IPS-NIHi7 (cell line): ENCODE results near the gene KRT4.
"Not testable (repeated sequence)": the region's sequence is repeated elsewhere in the genome, so short reads cannot be mapped to it uniquely, and the experiment has no call there.

Source experiments
- DNase-seq: peaks from one replicate; pipeline ENCODE4 v3.0.0; 2012; ENCODE audit warnings: mixed read lengths; ENCODE audit errors: extremely low spot score

KRT4 gene

GRCh38 chr12:52807544-52808470 is 6.1 kb downstream of the KRT4 start:
- DNase-seq: no peak

DNA sequence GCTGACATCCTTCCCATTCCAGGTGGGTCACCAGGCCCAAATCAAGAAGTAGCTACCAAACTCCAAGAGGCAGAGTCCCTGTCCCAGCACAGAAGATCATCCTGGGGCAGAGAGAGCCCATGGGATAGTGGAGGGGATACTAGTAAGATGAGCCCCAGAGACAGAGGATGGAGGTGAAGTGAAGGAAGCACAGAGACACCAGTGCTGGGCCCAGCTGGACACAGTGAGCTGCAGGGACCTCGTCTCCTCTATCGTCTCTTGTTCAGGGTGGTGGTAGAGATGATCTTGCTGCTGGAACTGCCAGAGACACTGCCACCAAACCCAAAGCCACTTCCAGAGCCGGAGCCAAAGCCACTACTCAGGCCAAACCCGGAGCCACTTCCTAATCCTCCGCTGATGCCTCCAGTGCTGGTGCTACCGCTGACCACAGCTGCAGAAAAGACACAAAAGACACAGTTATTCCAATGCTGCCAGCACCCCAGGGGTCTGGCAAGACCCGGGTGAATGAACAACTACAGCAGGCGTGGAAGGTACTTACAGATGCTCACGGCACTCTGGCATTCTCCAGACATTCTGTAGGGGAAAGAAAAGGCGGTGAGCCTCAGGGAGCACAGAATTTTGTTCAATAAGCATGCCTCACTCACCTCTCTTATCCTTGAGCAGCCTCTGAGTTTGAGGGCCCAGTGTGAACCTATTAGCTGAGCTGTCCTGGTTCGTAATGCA is 6.9 kb downstream of the KRT4 start:
- DNase-seq: no peak

- no peak for DNase-seq
These were observed 7.6 kb downstream of the KRT4 start for GRCh38 chr12:52806169-52806811.

DNA sequence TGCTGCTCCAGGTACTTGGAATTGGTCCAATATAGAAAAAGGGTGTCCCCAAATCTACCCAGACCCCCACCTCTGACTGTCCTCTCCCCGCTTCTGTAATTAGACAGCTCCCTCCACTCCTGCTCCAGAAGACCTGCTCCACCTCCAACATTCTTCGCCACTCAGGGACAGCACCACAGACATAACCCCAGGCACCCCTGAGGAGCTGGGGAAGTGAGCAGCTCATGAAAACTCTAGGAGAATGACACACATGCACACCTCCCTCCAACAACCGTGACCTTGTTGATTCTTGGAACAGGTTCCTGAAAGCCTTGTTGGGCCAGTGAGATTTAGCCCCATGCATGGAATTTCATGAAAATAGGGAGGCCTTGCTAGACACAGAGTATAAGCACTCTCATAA is 8.2 kb downstream of the KRT4 start:
- DNase-seq: no peak

- peak; percentile 84 for DNase-seq
These were observed 8.9 kb downstream of the KRT4 start for GRCh38 chr12:52805000-52805399.

DNA sequence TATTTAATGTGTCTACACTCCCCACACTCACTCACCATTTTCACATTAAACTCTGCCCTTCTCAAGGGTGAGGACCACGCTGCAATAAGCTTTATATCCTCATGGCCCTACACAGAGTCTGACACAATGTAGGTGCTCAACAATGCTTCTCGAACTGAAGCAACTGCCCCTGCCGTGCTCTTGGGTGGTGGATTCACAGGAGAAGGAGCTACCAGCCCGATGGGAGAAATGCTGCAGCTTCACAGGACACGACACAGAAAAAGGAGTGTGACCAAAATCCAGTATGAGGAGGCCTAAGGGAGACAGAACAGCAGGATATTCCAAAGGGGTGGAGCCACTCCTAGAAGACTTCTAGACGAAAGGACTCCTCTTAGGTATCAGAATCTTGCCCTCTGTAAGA is 11.5 kb downstream of the KRT4 start:
- no peak for DNase-seq

DNA sequence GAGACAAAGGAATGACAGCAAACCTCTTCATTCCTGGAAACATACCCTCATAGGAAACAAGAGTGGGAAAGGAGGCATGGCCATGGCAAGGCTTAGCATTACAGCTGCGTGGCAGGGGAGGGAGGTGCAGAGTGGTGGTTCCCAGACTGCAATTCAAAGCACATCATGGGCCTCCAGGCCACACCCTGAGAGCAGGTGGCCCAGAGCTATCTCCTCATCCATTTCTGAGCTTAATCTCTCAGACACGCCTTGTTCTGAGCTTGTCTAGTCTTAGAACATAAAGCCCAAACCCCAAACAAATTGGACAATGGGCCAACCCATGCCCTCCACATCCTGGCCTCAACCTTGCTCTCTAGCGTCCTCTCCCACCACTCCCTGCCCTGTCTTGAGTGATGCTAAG is 12.1 kb downstream of the KRT4 start:
- DNase-seq: no peak

DNA sequence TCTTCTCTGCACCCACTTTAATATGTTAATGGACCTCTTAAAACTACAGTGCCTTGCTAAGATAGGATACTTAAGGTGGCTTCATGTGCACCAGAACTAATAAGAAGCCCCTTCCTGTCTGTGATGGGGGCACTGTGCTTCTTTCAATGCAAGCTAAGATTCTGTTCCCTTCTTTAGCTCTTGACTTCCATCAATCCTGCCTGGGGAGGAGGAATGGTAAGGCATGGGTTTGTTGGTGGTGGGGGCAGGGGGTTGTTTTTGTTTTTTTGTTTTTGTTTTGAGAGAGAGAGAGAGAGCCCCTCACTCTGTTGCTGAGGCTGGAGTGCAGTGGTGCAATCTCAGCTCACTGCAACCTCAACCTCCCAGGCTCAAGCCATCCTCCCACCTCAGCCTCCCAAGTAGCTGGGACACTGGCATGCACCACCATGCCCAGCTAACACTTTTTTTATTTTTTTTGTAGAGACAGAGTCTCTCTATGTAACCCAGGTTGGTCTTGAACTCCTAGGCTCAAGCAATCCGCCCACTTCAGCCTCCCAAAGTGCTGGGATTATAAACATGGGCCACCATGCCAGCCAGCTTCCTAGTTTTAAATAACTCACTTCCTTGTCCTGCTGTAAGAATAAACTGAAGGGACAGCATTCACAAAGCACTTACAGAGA is 13.5 kb downstream of the KRT4 start:
- no peak for DNase-seq

DNA sequence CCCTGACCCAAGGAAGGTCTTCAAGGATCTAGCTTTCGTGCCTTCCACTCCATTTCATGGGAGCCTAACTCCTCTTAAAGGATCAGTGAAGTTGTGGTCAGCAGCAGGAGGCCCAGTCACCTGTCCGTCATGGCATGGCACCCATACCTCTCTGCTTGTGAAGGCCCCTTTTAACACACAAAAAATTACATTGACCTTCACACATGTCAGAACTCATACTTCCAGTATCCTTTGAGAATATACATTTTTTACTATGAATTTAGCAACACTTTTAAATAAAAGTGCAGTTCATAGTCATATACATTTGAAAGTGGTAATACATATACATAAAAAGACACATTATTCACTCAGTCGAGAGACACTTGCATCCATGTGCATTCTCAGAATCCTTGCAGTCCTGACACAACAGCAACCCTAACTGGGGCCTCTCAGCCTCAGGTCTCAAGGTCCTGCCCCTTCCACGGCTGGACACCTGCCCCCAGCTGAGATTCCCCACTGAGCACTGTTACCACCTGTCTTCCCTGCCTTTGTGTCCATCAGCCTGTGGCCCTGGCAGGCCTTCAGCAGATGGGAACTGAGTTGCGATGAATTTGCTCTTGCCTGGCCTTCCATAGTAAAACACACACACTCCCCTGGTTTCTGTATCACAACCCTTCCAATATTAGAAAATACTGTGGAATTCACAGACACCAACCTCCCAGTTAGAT is 14.3 kb downstream of the KRT4 start:
- no peak for DNase-seq

DNA sequence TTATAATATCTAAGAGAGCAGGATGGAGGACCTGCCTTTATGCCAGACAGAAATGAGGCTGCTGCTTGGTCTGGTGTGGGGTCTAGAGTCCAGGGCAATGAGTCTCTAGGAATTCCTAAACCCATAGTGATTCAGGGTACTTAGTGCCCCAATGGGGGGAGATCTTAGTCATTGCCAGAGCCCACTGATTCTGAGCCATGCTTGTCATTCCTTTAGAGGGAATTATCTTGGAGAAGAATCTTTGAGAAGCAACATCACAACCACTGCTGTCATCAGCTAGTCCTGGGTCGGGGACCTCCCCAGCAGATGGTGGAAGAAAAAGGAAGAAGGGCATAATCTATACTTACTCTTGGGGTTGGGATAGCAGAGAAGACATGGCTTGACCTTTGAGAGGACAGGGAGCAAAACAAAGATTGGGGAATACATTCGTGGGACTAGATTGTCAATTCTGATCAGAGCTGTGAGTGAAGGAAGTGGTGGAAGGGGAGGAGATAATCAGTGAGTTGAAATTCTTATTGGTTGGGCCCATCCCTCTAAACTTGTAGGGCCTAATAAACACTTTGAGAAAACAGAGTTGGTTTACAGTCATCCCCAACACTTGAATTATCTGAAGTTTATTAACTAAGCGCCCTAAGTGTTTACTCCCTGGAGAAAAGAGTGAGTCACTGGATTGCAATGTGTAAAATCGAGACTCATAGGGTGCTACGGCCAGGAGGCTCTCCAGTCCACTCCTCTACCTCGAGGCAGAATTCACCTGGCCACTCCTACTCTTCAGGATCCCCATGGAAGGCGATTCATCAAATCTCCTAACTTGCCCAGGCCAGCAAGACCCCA is 15.0 kb downstream of the KRT4 start:
- DNase-seq: no peak

DNA sequence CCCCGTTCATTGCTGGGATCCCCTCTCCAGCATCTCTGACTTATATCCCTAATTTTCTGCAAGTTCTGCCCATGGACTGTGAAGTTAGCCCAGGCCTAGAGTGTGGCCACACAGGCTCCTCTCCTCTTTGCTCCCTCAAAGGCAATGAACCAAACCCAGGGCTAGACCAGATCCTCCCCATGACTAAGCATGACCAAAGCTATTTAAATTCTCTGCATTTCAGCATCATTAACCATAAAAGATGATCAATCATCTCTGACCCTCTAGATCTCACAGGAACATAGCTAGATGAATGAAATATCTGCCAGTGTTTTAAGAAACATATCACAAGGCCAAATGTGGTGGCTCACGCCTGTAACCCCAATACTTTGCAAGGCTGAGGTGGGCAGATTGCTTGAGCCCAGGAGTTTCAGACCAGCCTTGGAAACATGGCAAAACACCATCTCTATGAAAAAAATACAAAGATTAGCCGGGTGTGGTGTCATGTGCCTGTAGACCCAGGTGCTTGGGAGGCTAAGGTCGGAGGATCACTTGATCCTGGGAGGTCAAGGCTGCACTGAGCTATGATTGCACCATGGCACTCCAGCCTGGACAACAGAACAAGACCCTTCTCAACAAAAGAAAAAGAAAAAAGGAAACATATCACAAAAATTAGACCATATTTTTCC is 15.8 kb downstream of the KRT4 start:
- DNase-seq: no peak

GRCh38 chr12:52797529-52797894 is 16.4 kb downstream of the KRT4 start:
- DNase-seq: no peak

GRCh38 chr12:52796839-52797528 is 16.9 kb downstream of the KRT4 start:
- no peak for DNase-seq

DNA sequence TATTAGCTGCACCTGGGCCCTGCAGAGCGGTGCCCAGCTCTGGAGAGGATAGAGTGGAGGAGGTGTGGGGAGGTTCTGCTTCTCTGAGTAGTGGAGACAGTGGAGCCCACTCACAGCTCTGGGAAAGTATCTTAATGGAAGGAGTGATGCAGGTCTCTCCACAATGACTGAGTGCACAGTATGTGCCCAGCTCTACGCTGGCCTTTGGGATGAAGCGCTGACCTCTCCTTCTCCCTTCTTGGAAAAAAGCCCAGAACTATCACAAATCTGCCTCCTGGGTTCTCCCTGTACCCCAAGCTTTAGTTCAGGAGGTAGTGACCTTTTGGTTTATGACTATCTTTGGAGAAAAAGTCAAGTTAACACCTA is 17.5 kb downstream of the KRT4 start:
- no peak for DNase-seq

DNA sequence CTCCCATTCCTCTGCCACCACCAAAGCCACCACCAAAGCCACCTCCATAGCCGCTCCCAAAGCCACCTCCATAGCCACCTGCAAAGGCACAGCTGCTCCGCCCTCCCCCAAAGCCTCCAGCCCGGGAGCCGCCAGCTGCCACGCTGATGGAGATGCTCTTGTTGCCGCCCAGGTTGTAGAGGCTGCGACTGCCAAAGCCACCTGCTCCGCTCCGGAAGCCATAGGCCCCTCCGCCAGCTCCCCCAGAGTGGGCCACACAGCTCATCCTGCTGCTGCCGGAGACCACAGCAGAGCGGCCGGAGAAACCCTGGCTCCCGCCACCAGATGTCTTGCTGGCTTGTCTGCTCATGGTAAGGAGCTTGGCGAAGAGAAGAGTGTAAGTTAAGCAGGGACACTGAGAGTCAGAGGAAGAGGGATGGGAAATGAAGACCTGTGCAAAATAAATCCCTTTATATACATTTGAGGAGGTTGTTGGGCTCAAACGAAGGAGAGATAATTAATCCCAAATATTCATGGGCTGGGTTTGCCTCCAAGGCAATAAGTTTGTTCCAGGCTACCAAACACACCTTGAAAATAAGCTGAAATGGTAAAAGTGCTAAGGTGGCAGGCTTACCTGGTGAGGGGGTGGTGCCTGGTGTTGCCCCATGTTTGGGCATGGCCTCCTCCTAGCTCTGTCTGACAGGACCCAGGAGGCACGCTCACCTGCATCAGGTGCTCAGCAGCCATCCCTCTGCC is 18.1 kb downstream of the KRT4 start, which contains the start of gene KRT3:
KRT3 (minus strand) TSS at position 424 of the 735 bp plus-strand sequence; CDS start at position 349, 75 bp downstream.
- DNase-seq: no peak

DNA sequence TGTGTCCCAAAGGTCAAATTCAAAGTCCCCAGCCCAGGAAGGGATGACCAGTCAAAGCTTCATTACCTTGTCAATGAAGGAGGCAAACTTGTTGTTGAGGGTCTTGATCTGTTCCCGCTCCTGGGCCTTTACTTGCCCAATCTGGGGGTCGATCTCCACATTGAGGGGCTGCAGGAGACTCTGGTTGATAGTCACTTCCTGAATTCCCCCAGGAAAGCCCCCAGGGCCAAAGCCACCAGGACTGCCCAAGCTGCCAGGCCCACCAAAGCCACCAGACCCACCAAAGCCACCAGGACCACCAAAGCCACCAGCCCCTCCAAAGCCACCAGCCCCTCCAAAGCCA is 18.6 kb downstream of the KRT4 start:
- DNase-seq: not testable (repeated sequence)

GRCh38 chr12:52794479-52795331 is 19.2 kb downstream of the KRT4 start:
- no peak for DNase-seq
